ENCODE measurements around the gene ZFYVE26.

- TF ChIP-seq, protein P1, sequence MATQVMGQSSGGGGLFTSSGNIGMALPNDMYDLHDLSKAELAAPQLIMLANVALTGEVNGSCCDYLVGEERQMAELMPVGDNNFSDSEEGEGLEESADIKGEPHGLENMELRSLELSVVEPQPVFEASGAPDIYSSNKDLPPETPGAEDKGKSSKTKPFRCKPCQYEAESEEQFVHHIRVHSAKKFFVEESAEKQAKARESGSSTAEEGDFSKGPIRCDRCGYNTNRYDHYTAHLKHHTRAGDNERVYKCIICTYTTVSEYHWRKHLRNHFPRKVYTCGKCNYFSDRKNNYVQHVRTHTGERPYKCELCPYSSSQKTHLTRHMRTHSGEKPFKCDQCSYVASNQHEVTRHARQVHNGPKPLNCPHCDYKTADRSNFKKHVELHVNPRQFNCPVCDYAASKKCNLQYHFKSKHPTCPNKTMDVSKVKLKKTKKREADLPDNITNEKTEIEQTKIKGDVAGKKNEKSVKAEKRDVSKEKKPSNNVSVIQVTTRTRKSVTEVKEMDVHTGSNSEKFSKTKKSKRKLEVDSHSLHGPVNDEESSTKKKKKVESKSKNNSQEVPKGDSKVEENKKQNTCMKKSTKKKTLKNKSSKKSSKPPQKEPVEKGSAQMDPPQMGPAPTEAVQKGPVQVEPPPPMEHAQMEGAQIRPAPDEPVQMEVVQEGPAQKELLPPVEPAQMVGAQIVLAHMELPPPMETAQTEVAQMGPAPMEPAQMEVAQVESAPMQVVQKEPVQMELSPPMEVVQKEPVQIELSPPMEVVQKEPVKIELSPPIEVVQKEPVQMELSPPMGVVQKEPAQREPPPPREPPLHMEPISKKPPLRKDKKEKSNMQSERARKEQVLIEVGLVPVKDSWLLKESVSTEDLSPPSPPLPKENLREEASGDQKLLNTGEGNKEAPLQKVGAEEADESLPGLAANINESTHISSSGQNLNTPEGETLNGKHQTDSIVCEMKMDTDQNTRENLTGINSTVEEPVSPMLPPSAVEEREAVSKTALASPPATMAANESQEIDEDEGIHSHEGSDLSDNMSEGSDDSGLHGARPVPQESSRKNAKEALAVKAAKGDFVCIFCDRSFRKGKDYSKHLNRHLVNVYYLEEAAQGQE (tag by site-specific recombination; IDR thresholded peaks at IDR 0.05): no peak
- no peak for TF ChIP-seq SP2 (tag by site-specific recombination; IDR thresholded peaks at IDR 0.05)
- no peak for TF ChIP-seq PBX3 (CRISPR knock-in tag; IDR thresholded peaks at IDR 0.05)
- no peak for TF ChIP-seq ZNF585B (tag by site-specific recombination; IDR thresholded peaks at IDR 0.05)
- TF ChIP-seq CTCF (tag by site-specific recombination; IDR thresholded peaks at IDR 0.05): no peak
- TF ChIP-seq ZBTB21 (tag by site-specific recombination; IDR thresholded peaks at IDR 0.05): no peak
- TF ChIP-seq ZNF518A (tag by site-specific recombination; conservative IDR thresholded peaks at IDR 0.05; ENCODE audit: low read depth): no peak
- no peak for TF ChIP-seq ZNF335 (tag by site-specific recombination; conservative IDR thresholded peaks at IDR 0.05)
- TF ChIP-seq, protein P2, sequence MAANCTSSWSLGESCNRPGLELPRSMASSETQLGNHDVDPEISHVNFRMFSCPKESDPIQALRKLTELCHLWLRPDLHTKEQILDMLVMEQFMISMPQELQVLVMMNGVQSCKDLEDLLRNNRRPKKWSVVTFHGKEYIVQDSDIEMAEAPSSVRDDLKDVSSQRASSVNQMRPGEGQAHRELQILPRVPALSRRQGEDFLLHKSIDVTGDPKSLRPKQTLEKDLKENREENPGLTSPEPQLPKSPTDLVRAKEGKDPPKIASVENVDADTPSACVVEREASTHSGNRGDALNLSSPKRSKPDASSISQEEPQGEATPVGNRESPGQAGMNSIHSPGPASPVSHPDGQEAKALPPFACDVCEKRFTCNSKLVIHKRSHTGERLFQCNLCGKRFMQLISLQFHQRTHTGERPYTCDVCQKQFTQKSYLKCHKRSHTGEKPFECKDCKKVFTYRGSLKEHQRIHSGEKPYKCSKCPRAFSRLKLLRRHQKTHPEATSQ (tag by site-specific recombination; IDR thresholded peaks at IDR 0.05): no peak
- TF ChIP-seq ZNF239 (tag by site-specific recombination; IDR thresholded peaks at IDR 0.05): no peak
- no peak for TF ChIP-seq ZNF561 (tag by site-specific recombination; IDR thresholded peaks at IDR 0.05; ENCODE audit: borderline replicate concordance)
- no peak for TF ChIP-seq ZBTB1 (tag by site-specific recombination; IDR thresholded peaks at IDR 0.05)
- TF ChIP-seq SP3 (tag by site-specific recombination; IDR thresholded peaks at IDR 0.05): no peak
Measured at GRCh38 chr14:67759916-67760315, 56.5 kb downstream of the ZFYVE26 start.
